GM23338 (cell line): ENCODE results near the gene DTD1. TPM values are rescaled to one million over a fixed set of nuclear protein-coding genes. Genes with fewer than 3 reads are reported as not detected.

Source experiments
- ATAC-seq: fragments of 200-7000 bp; cut with Tn5 transposase; 3 replicates; pipeline ENCODE4 v1.9.1; 2020
- DNase-seq: peaks from one replicate; pipeline ENCODE4 v3.0.0-alpha.2; 2015; ENCODE audit warnings: low spot score
- H2AFZ ChIP-seq: fragments of 200-600 bp; sonication (generic); 2 replicates; pipeline ENCODE4 v1.8.0; 2016; ENCODE audit warnings: antibody characterized with exemption, mild to moderate bottlenecking, moderate library complexity
- H3F3A ChIP-seq: fragments of 200-600 bp; sonication (generic); replicated peaks from 2 replicates; pipeline ENCODE4 v1.8.0; 2017; ENCODE audit warnings: antibody characterized with exemption, mixed run types, low read depth
- H3K27ac ChIP-seq: fragments of 200-600 bp; sonication (generic); 2 replicates; pipeline ENCODE4 v1.6.1; 2016; ENCODE audit warnings: low read depth
- H3K27me3 ChIP-seq: fragments of 200-600 bp; sonication (generic); 2 replicates; pipeline ENCODE4 v1.8.0; 2016; ENCODE audit warnings: mild to moderate bottlenecking, mixed run types, moderate library complexity; ENCODE audit not compliant: insufficient read depth
- H3K36me3 ChIP-seq: fragments of 200-600 bp; sonication (generic); 2 replicates; pipeline ENCODE4 v1.8.0; 2016; ENCODE audit warnings: mild to moderate bottlenecking; ENCODE audit not compliant: insufficient read depth
- H3K4me1 ChIP-seq: fragments of 200-600 bp; sonication (generic); 2 replicates; pipeline ENCODE4 v1.8.0; 2016; ENCODE audit warnings: mild to moderate bottlenecking, moderate library complexity; ENCODE audit not compliant: insufficient read depth
- H3K4me2 ChIP-seq: fragments of 200-600 bp; sonication (generic); 2 replicates; pipeline ENCODE4 v1.7.1; 2017; ENCODE audit warnings: mixed run types
- H3K4me3 ChIP-seq: fragments of 200-600 bp; sonication (generic); 2 replicates; pipeline ENCODE4 v1.6.1; 2016; ENCODE audit warnings: mixed run types
- H3K79me2 ChIP-seq: fragments of 200-600 bp; sonication (generic); replicated peaks from 2 replicates; pipeline ENCODE4 v1.8.0; 2017; ENCODE audit warnings: mild to moderate bottlenecking; ENCODE audit not compliant: insufficient read depth
- H3K9me2 ChIP-seq: fragments of 200-600 bp; sonication (generic); 2 replicates; pipeline ENCODE4 v1.8.0; 2017; ENCODE audit not compliant: insufficient read depth
- H4K20me1 ChIP-seq: fragments of 200-600 bp; sonication (generic); replicated peaks from 2 replicates; pipeline ENCODE4 v1.8.0; 2017; ENCODE audit warnings: mild to moderate bottlenecking; ENCODE audit not compliant: insufficient read depth
- H3K27ac Mint-ChIP-seq: 2 replicates; pipeline ENCODE4 v1.8.0; 2020; ENCODE audit warnings: inconsistent platforms, mild to moderate bottlenecking, moderate library complexity, mixed read lengths
- H3K27me3 Mint-ChIP-seq: 3 replicates; pipeline ENCODE4 v1.8.0; 2022; ENCODE audit warnings: low read depth, mild to moderate bottlenecking, moderate library complexity, mixed read lengths, inconsistent platforms; ENCODE audit not compliant: insufficient read depth, poor library complexity
- H3K36me3 Mint-ChIP-seq: 3 replicates; pipeline ENCODE4 v1.8.0; 2021; ENCODE audit warnings: low read depth, mild to moderate bottlenecking, inconsistent platforms, moderate library complexity, mixed read lengths
- H3K4me1 Mint-ChIP-seq: 3 replicates; pipeline ENCODE4 v1.8.0; 2020; ENCODE audit warnings: mild to moderate bottlenecking, inconsistent platforms, mixed read lengths
- H3K4me3 Mint-ChIP-seq: 3 replicates; pipeline ENCODE4 v1.8.0; 2021; ENCODE audit warnings: moderate library complexity, mild to moderate bottlenecking, inconsistent platforms, mixed read lengths
- H3K9me3 Mint-ChIP-seq: 3 replicates; pipeline ENCODE4 v1.8.0; 2020; ENCODE audit warnings: moderate library complexity, mild to moderate bottlenecking, inconsistent platforms, mixed read lengths
- CREB1 ChIP-seq: fragments of 250-450 bp; sonication (Bioruptor Pico); IDR thresholded peaks from 2 replicates; pipeline ENCODE4 v1.5.0; 2020; ENCODE audit warnings: low read depth, mild to moderate bottlenecking, moderate library complexity
- EZH2phosphoT487 ChIP-seq: fragments of 200-600 bp; sonication (generic); IDR thresholded peaks from one replicate; pipeline ENCODE4 v1.8.1; 2018; ENCODE audit warnings: antibody characterized with exemption; ENCODE audit not compliant: unreplicated experiment
- JUNB ChIP-seq: IDR thresholded peaks from one replicate; pipeline ENCODE4 v1.6.1; 2016; ENCODE audit warnings: antibody characterized with exemption; ENCODE audit not compliant: unreplicated experiment
- NANOG ChIP-seq: IDR thresholded peaks from 2 replicates; pipeline ENCODE4 v1.6.1; 2016; ENCODE audit warnings: antibody characterized with exemption, borderline replicate concordance
- POLR2AphosphoS5 ChIP-seq: IDR thresholded peaks from 2 replicates; pipeline ENCODE4 v1.6.1; 2016; ENCODE audit warnings: antibody characterized with exemption, low read depth
- REST ChIP-seq: IDR thresholded peaks from one replicate; pipeline ENCODE4 v1.6.1; 2018; ENCODE audit warnings: antibody characterized with exemption; ENCODE audit not compliant: unreplicated experiment
- ZNF114 ChIP-seq: fragments of 250-450 bp; sonication (Bioruptor Pico); IDR thresholded peaks from 2 replicates; pipeline ENCODE4 v1.5.0; 2020; ENCODE audit warnings: mild to moderate bottlenecking, moderate library complexity
- ZNF331 ChIP-seq: fragments of 250-450 bp; sonication (Bioruptor Pico); IDR thresholded peaks from 2 replicates; pipeline ENCODE4 v1.5.0; 2020; ENCODE audit warnings: low read depth, mild to moderate bottlenecking, moderate library complexity
- polyA plus RNA-seq: library from polyadenylated mRNA; unstranded; fragments of >200 nt; fragmentation: Nextera tagmentation; extraction: Ambion mirVana; gene quantifications from 2 replicates; pipeline ENCODE4 v1.2.1, GENCODE V29; 2016
- total RNA-seq: library from RNA; depleted of rRNA; stranded (reverse); fragments of >200 nt; shearing (Covaris generic); gene quantifications from 2 replicates; pipeline ENCODE4 v1.2.3, GENCODE V29; 2014
- TF ChIP-seq, protein P1 (sequence below): fragments of 250-450 bp; sonication (Bioruptor Pico); IDR thresholded peaks from 2 replicates; pipeline ENCODE4 v1.5.0; 2020; ENCODE audit warnings: mild to moderate bottlenecking, moderate library complexity
- TF ChIP-seq, protein P2 (sequence below): IDR thresholded peaks from 2 replicates; pipeline ENCODE4 v1.6.1; 2016; ENCODE audit warnings: antibody characterized with exemption

Gene DTD1
- total and polyA plus RNA-seq, 2 experiments from 2014 or later: 69.8 to 74.0 TPM

DNA sequence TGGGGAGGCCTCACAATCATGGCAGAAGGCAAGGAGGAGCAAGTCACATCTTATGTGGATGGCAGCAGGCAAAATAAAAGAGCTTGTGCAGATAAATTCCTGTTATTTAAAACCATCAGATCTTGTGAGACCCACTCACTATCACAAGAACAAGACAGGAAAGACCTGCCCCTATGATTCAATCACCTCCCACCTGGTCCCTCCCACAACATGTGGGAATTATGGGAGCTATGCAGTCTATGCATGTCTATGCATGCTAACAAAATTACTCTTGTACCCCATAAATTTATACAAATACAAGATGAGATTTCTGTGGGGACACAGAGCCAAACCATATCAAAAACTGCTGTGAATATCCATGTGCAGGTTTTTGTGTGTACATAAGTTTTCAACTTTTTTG lies 200.2 kb downstream of the DTD1 start (continued):
- TF ChIP-seq EZH2phosphoT487: no peak

GRCh38 chr20:18790787-18791186 lies 202.9 kb downstream of the DTD1 start:
- Histone ChIP-seq H3K27me3 (0 out of 2 replicates have a peak, but pooled peaks cover 8% of the 10 kb centered on the region), H3K27ac (no peak overlapping the region), H4K20me1 (no peaks in the 10 kb centered on the region), H3K4me2 (no peak overlapping the region), H3K79me2 (no peaks in the 10 kb centered on the region), H2AFZ (no peak overlapping the region), H3K4me1 (peaks cover 4% of the 10 kb centered on the region; the same call in 1 of the 2 replicates), H3F3A (no peaks in the 10 kb centered on the region), H3K4me3 (no peak overlapping the region), H3K9me2 (peaks cover 14% of the 10 kb centered on the region; the same call in 1 of the 2 replicates), H3K36me3 (no peaks in the 10 kb centered on the region)
- TF ChIP-seq POLR2AphosphoS5 (no peak), JUNB (no peak), ZNF114 (CRISPR knock-in tag) (no peak), EZH2phosphoT487 (no peak), ZNF331 (CRISPR knock-in tag) (no peak), REST (no peak), NANOG (no peak), CREB1 (no peak)
- TF ChIP-seq, protein P1, sequence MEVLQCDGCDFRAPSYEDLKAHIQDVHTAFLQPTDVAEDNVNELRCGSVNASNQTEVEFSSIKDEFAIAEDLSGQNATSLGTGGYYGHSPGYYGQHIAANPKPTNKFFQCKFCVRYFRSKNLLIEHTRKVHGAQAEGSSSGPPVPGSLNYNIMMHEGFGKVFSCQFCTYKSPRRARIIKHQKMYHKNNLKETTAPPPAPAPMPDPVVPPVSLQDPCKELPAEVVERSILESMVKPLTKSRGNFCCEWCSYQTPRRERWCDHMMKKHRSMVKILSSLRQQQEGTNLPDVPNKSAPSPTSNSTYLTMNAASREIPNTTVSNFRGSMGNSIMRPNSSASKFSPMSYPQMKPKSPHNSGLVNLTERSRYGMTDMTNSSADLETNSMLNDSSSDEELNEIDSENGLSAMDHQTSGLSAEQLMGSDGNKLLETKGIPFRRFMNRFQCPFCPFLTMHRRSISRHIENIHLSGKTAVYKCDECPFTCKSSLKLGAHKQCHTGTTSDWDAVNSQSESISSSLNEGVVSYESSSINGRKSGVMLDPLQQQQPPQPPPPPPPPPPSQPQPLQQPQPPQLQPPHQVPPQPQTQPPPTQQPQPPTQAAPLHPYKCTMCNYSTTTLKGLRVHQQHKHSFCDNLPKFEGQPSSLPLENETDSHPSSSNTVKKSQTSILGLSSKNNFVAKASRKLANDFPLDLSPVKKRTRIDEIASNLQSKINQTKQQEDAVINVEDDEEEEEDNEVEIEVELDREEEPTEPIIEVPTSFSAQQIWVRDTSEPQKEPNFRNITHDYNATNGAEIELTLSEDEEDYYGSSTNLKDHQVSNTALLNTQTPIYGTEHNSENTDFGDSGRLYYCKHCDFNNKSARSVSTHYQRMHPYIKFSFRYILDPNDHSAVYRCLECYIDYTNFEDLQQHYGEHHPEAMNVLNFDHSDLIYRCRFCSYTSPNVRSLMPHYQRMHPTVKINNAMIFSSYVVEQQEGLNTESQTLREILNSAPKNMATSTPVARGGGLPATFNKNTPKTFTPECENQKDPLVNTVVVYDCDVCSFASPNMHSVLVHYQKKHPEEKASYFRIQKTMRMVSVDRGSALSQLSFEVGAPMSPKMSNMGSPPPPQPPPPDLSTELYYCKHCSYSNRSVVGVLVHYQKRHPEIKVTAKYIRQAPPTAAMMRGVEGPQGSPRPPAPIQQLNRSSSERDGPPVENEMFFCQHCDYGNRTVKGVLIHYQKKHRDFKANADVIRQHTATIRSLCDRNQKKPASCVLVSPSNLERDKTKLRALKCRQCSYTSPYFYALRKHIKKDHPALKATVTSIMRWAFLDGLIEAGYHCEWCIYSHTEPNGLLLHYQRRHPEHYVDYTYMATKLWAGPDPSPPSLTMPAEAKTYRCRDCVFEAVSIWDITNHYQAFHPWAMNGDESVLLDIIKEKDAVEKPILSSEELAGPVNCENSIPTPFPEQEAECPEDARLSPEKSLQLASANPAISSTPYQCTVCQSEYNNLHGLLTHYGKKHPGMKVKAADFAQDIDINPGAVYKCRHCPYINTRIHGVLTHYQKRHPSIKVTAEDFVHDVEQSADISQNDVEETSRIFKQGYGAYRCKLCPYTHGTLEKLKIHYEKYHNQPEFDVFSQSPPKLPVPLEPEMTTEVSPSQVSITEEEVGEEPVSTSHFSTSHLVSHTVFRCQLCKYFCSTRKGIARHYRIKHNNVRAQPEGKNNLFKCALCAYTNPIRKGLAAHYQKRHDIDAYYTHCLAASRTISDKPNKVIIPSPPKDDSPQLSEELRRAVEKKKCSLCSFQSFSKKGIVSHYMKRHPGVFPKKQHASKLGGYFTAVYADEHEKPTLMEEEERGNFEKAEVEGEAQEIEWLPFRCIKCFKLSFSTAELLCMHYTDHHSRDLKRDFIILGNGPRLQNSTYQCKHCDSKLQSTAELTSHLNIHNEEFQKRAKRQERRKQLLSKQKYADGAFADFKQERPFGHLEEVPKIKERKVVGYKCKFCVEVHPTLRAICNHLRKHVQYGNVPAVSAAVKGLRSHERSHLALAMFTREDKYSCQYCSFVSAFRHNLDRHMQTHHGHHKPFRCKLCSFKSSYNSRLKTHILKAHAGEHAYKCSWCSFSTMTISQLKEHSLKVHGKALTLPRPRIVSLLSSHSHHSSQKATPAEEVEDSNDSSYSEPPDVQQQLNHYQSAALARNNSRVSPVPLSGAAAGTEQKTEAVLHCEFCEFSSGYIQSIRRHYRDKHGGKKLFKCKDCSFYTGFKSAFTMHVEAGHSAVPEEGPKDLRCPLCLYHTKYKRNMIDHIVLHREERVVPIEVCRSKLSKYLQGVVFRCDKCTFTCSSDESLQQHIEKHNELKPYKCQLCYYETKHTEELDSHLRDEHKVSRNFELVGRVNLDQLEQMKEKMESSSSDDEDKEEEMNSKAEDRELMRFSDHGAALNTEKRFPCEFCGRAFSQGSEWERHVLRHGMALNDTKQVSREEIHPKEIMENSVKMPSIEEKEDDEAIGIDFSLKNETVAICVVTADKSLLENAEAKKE (CRISPR knock-in tag): no peak
- TF ChIP-seq, protein P2, sequence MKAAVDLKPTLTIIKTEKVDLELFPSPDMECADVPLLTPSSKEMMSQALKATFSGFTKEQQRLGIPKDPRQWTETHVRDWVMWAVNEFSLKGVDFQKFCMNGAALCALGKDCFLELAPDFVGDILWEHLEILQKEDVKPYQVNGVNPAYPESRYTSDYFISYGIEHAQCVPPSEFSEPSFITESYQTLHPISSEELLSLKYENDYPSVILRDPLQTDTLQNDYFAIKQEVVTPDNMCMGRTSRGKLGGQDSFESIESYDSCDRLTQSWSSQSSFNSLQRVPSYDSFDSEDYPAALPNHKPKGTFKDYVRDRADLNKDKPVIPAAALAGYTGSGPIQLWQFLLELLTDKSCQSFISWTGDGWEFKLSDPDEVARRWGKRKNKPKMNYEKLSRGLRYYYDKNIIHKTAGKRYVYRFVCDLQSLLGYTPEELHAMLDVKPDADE: no peak
- Mint-ChIP-seq H3K4me1 (peaks cover 4% of the 10 kb centered on the region; the same call in 2 of the 3 replicates), H3K4me3 (no peak overlapping the region), H3K27me3 (peaks cover 11% of the 10 kb centered on the region), H3K9me3 (peaks cover 19% of the 10 kb centered on the region), H3K36me3 (no peaks in the 10 kb centered on the region; the same call in 2 of the 3 replicates), H3K27ac (no peak overlapping the region)
- ATAC-seq: no peak
- no peak for DNase-seq
